NCI-H1417 treated with DMSO at 0.1 percent for 48 hours (cell line): ENCODE results near the gene SEC22A.

ENCODE experiments used
- DNase-seq: peaks from one replicate; lab custom pipeline; 2025; lab: John Stamatoyannopoulos, UW

SEC22A gene

DNA sequence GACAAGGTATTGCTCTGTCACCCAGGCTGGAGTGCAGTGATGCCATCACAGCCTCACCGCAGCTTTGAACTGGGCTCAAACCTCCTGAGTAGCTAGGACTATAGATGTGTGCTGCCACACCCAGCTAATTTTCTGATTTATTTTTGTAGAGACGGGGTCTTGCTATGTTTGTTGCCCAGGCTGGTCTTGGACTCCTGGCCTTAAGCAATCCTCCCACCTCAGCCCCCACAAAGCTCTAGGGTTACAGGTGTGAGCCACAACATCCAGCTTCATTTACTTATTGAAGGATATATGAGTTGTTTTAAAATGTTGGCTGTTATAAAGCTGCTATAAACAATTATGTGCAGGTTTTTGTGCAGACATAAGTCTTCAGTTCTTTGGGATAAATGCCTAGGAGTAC lies 62.2 kb downstream of the SEC22A start:
- DNase-seq: no peak

DNA sequence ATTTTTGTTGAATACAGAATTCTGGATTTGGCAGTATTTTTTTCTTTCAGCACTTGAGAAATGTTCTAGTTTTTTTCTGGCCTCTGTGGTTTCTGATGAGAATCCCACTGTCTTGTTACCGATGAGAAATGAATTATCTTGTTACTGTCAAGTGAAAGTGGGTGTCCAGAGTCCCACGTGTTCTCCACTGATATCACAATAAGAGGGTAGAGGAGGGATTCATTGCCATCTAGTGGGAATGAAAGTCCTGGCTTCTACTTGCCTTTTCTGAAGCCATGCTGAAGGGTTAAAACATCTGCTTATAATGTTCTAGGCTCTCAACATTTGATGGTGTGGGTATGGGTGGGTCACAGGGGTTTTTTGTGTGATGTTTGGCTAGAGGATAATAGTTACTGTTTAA lies 66.1 kb downstream of the SEC22A start:
- no peak for DNase-seq

DNA sequence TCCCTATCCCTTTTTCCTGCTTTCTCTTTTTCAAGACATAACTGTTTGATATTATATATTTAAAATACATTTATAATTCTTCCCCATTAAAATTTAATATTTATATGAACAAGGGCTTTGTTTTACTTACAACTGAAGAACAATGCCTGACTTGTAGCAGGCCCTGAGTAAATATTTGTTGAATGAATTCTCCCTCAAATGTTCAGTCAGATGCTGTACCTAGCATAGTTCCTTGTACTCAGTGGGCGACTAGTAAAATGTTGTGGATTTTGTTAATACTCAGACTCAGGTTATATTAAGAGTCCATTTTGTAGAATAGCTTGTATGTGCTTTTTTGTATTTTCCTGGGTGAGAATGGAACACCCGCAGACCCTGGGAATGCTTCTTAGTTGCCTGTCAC lies 69.1 kb downstream of the SEC22A start:
- DNase-seq: no peak

DNA sequence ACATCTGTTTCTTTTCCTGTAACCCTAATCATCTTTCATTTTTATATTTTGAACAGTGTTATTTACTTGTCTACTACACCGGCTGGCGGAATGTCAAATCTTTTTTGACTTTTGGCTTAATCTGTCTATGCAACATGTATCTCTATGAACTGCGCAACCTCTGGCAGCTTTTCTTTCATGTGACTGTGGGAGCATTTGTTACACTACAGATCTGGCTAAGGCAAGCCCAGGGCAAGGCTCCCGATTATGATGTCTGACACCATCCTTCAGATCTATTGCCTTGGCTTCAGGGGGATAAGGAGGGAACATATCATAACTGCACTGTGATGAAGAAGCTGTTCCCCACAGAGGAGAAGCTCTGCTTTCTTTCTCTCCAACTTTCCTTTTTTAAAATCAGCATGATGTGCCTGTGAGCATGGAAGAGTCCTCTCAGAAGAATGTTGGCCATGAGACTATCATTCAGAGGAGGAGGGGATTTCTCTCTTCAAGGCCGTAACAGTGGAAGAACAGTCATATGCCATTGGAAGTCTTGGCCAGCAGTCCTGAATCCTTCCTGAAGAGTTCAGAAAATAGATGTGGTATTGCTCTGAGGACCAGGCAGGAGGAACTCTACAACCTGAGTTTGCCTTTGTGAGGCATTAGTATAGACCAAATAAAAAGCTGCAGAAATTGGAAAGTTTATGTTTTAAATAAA lies 69.9 kb downstream of the SEC22A start:
- DNase-seq: no peak

- no peak for DNase-seq
These were observed 70.8 kb downstream of the SEC22A start for GRCh38 chr3:123272547-123272946.

DNA sequence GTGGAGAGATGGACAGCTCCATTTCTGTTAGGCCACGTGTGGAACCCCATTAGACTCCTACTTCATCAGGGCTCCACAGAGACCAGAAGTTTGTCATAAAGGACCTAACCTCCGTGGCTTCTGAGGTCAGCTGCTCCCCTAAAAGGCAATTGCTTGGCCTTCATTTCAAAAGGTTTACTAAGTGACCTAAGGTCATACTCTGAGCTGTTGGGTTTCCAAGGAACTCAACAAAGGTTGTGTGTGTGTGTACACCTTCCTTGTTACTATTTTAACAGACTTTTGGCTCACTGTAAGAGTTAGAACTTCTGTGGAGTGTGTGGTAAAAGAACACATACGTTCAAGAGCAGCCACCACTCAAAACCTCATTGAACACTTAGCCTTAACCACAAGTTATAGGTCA lies 73.9 kb downstream of the SEC22A start:
- DNase-seq: no peak

- DNase-seq: no peak
These were observed 74.7 kb downstream of the SEC22A start for GRCh38 chr3:123276346-123277006.

DNA sequence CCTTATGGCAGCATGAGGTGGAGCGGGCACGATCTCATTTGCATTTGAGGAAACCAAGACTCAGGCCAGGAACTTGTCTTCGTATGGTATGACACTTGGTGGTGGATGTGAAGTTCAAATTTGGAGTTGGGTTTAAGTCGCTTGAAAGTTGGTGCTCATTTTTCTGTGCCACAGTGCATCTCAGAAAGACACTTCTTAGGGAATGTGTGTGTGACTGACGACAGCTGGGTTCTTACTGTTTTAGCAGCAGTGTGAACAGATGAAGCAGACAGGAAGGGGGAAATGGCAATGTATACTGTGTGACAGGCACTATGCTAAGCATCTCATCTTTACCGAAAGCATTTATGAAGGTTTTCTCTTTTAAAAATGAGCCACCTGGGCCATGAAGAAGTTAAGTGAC lies 75.4 kb downstream of the SEC22A start:
- no peak for DNase-seq

GRCh38 chr3:123278446-123278845 lies 76.7 kb downstream of the SEC22A start:
- no peak for DNase-seq

DNA sequence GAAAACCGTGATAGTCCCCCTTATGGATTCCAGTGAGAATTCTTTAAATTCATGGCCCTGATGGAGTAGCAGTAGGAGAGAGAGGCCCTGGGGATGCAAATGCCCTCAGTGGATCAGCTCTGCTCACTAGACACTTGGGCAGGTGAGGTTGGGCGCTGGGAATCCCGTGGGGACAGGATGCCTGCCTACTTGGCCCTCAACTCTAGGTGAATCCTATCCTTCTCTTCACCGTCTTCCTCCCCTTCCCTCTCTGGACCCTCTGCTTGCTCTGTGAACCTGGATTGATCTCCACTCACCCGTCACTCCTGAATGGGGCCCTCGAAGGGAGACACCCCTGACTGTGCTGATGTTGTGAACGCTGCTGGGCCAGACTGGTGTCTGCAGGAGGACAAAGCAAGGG lies 77.4 kb downstream of the SEC22A start:
- DNase-seq: no peak

GRCh38 chr3:123281406-123281805 lies 79.7 kb downstream of the SEC22A start:
- no peak for DNase-seq

DNA sequence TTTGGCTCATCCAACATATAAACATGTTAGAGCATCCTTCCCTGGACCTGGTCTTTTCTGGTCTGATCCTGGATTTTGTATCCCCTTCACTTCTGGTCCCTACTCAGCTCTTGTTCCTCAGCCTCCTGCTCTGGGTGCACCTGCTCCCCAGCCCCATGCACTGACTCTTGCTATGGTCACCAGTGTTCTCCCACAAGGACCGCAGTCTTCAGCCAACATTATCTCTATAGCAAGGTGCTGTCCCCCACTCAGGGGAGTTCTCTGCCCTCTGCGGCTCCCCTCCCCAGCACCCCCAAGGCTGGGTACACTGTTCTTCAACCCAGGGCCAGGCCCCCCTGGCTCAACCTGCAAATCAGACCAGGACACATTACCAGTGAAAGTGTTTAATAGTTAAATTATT lies 80.2 kb downstream of the SEC22A start:
- DNase-seq: no peak

- DNase-seq: no peak
These were observed 80.7 kb downstream of the SEC22A start for GRCh38 chr3:123282461-123282860.

DNA sequence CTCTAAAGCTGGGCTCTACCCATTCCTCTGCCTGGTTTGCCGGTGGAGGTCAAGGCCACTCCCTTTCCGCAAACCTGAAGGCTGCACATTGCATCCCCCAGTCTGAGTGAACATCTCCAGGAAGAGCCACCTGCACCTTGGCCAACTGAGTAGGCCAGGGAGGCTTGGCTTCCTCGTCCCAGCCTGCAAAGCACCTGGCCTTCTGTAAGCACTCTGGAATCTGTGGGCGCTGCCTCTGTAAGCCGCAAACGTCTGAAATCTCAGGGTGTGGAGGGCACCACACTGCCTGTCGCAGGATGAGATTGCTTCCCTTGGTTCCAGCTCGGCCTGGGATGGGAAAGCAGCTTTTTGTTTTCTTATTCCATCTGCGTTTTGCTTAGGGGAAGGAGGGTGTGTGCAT lies 81.3 kb downstream of the SEC22A start:
- DNase-seq: no peak

- DNase-seq: no peak
These were observed 82.1 kb downstream of the SEC22A start for GRCh38 chr3:123283657-123284398.

DNA sequence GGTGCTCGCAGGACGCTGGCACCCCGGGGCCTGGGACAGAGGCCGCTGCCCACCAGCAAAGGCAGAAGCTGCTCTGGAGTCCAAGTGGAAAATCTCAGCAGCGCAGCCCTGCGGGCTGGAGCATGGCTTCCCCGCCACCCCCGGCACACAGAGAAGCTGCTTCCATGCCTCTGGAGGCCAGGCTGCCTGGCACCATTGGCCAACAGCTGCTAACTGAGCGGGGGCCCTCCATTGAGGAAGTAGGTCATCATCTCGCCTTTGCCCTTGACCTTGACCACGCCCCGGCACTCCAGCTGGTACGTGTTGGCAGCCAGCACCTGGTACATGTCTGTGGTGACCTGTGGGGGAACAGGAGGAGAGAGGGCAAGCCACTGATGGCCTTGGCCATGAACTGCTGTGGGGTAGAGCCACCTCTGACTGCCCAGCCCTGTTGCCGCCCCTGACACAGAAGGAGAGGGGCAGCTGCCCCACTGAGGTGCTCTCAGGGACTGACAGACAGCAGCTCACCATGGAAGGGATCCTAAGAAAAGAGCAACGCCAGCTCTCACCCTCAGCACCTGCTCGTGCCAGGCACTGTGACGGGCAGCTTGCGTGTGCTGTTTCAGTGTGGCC lies 82.8 kb downstream of the SEC22A start:
- DNase-seq: no peak

DNA sequence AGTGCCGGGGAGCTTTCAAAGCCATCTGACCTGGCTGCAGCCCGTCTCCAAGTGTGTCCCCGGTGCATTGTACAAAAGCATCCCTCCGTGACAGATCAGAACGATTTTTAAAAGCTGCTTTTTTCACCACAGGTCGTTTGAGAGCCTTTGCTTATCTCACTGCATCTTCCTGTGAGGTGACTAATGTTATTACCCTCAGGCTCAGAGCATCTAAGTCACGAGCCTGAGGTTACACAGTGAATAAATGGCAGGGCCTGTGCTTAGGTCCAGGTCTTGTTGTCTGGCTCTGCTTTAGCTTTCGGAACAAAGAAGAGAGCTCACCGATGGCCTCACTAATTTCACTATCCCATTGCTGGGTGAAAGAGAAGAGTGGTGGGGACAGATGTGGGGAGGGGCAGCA lies 83.3 kb downstream of the SEC22A start:
- no peak for DNase-seq

DNA sequence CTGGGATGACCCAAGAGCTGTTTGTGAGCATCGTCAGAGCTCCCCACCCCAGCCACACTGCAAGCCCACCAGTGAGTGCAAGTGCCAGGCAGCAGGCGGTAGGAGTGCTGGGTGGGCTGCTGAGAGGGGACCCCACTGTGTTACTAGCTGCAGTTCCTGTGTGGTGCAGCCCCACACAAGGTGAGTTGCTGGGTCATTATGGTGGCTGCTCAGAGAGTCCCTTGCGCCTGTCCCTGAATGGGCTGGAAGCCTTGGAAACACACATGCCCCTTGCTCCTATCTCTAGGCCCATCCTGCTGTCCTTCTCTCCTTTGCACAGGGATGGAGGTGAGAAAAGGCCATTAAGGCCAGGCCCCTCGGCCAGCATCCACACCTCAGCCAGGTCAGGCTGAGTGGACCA lies 83.7 kb downstream of the SEC22A start:
- DNase-seq: no peak

GRCh38 chr3:123285931-123286307 lies 84.2 kb downstream of the SEC22A start:
- DNase-seq: no peak

DNA sequence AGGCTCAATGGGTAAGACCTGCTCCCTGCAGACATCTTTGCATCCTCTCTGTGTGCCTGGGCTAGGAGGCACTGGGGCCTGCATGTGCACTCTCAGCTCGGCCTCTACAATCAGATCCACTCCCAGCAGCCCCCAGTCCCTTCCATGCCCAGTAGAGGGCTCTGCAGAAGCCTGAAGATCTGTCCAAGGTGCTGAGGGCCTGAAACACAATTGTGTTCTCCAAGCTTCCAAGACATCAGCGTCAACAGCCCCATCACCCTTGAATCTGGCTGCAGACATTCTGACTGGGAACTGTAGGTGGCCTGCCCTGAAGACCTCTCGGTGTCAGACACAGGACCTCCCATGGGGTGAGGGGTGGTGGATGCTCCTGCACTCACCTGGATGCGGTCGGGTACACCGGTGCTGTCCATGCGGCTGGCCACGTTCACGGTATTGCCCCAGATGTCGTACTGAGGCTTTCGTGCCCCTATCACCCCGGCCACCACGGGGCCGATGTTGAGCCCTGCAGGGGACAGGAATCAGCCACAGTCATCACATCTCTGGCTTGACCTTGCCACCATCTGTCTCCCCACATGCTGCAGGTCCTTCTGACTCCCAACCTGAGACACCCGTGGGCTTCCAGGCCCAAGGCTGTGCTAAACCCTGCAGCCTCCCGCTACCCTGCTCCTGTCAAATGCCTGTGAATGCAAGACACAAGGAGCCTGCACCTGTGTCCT lies 84.7 kb downstream of the SEC22A start:
- no peak for DNase-seq

DNA sequence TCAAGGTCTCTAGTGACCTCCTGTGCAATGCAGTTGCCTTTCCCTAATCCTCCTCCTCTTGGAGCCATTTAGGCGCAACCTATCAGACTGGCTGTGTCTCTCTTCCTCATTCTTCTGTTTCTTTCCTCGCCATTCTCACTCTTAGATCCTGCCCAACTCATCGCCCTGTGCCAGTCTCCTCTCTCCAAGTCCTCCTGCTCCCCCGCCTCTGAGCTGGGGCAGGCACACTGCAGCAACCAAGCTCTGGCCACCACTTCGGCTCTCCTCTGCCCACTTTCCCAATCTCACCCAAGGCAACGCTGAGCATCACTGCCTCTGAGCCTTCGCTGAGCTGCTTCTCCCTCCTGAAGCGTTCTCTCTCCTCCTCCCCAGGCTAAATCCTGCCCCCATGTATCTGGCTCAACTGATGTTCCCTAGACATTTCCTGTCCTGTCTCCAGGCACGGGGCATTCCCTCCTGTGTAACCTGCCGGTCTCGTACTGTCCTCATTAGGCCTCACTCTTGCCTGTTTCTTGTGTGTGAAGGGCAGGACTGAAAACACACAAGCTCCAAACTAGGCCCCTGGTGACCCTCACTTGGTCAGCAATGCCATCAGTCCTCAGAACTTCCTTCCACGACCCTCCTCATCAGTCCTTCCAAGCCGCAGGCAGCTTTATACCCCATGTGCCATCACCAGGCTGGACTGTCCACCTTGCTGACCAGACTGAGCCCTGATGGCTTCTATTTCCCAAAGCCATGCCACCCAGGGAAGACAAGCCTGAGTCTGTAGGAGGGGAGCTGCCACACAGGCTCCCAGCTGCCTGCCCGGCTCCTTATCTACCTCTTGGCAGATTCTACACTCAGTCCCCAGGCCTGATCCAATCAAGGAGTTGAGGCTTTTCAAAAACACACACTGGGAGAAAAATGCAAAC lies 85.6 kb downstream of the SEC22A start:
- no peak for DNase-seq
